Ureter (tissue), 1 donor: ENCODE measurements around the gene HECW1. TPM values are rescaled to one million over a fixed set of nuclear protein-coding genes. Genes with fewer than 3 reads are reported as not detected.

Source experiments
- DNase-seq: peaks from one replicate; pipeline ENCODE4 v3.0.0-alpha.2; 2020; ENCODE audit warnings: low spot score
- total RNA-seq: library from RNA; stranded (reverse); gene quantifications from one replicate; pipeline ENCODE4 v1.2.4, GENCODE V29; 2023
- donor health status: DM: yes; HTN: yes; CAD: no.

Gene HECW1
- total RNA-seq, 1 donor from 2014 or later, result 1.3 TPM

- no peak for DNase-seq
Observed at GRCh38 chr7:43495572-43495971, 383.1 kb downstream of the HECW1 start.

DNA sequence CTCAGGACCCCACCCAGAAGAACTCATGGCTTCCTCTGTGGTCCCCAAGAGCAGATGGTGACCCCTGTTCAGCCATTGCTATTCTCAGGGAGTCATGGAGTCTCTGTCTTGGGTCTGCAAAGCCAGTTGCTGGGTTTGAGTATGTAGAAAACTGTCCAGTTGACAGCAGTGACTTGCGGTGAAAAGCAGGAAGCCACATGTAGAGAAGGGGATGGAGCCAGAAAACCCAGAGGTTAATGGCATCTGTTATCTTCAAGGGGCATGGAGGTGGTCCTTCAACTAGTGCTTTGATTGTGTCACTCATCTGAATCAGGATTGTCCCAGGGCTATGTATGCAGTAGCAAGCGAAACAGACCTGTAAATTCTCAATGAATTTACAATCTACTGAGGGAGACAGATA lies 384.1 kb downstream of the HECW1 start:
- DNase-seq, result no peak

DNA sequence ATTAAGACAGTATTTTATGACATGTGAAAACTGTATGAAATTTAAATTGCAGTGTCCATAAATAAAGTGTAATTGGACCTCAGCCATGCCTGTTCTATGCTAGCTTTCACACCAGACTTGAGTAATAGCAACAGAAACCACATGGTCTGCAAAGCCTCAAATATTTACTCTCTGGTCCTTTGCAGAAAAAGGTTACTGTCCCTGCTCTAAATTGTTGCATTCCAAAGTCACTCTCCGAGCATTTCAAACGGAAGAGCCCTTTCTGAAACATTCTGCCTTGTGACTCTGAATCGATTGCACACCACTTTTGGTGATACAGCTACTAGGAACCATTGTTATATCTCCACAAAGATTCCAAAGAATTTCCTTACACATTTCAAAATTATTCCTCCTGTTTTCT lies 389.4 kb downstream of the HECW1 start:
- no peak for DNase-seq

DNA sequence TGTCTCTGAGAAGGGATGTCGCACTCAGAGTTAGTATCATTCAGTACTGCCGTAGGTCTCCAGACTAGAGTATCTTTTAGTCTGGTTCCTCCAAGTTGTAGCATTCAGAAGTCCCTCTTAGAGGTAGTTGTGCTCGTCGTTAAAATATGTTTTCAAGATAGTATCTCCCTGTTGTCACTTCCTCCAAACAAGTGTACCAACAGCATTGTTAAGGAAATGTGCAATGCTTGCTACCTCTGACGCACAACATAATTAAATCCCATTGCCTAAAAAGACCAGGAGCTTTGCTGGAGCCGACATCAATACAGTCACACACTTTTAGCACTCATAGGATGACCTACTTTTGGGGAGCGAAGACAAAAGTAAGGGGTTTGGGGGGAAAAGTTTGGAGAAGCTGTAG lies 390.5 kb downstream of the HECW1 start:
- no peak for DNase-seq

DNA sequence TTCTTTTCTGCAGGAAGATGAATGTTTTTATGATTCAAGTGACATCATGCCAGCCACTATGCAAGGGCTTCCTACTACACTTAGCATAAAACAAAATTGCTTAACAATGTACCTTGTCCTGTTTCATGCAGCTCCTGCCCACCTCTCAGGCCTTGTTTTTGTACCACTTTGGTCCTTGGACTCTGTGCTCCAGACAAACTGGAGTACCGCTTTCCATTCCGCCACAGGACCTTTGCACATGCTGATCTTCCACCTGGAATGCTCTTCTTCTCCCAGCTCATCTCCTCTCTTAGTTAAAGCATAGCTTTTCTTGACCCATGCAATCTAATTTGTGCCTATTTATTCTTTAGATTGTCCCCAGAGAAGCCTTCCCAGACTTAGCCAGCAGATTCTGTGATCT lies 393.0 kb downstream of the HECW1 start:
- no peak for DNase-seq

DNA sequence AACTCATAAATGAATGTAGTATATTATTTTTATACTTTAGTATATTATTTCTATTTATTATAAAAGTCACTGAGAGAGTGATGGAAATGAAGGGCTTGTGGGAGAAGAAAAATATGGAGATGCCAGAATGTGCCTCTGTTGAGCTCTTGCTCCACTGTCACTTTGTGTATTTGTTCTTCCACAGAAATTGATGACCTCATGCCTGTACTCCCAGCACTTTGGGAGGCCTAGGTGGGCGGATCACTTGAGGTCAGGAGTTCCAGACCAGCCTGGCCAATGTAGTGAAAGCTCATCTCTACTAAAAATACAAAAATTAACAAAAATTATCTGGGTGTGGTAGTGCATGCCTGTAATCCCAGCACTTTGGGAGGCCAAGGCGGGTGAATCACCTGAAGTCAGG lies 394.0 kb downstream of the HECW1 start:
- no peak for DNase-seq

DNA sequence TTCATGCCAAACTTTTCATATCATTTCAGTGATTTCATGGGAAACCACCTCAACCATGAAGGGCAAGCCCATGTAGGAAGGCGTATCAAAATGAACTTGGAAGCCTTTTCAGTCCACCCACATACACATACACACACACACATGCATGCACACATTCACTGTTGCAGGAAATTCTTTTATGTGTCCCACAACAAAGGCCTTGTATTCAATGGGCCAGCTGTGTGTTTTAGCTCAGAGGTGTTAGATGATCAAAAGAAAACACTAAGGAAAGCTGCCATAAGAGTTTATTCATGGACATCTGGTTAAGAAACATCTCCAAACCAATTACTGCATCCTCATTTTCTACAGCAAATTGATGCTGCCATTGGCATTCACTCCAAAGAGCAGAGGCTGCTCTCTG lies 396.0 kb downstream of the HECW1 start:
- no peak for DNase-seq

DNA sequence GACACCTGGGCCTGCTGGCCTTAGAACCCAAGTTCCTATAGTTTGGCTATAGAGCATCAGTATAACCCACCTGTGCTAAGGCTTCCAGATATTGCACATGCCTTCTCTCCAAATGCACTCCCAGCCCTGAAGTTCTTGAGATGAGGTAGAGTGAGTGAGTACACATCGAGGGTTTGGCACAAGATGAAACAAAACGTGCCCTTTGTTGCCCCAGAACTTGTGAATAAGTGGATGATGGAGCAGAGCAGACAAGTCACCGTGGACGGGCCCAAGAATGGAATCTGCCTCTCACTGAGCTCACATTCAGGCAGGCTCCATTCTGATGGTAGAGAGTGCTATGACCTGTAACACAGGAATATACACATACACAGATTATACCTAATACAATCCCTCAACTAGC lies 397.5 kb downstream of the HECW1 start:
- no peak for DNase-seq

GRCh38 chr7:43511029-43511428 lies 398.6 kb downstream of the HECW1 start:
- DNase-seq, result no peak

DNA sequence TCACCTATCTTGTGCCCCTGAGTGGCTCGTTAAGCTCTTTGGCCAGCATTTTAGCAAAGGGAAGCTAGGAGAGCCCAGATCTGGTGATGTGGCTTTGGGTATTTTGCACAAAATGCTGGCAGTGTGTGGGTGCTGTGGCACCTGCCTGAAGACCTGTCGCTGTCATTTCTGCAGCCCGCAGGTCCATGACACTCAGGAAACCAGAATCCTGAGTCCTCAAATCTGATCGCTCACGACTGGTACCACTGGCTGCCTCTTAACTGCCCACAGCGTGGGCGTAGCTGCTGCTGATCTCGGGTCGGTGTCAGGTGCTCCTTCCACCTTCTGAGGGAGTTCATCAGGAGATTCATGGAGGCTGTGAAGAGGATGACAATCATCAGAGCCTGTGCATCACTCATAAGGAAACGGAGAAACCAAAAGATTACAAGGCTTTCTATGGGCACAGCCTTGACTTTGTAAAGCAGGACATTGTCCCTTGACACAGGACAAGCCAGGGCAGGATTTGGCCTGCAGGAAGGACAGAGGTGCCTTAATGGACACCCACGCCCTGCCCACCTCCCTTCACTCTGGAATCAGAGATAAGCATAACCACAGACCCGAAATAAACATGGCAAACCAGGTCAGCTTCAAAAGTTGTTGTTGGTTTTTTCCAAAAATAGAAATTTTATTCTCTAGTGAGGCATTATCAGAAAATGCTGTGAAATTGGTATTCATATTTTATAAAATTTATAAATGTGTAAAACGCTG lies 399.5 kb downstream of the HECW1 start:
- no peak for DNase-seq

- DNase-seq, result no peak
Observed at GRCh38 chr7:43513251-43513650, 400.8 kb downstream of the HECW1 start.

GRCh38 chr7:43516581-43517342 lies 404.3 kb downstream of the HECW1 start:
- DNase-seq, result no peak

DNA sequence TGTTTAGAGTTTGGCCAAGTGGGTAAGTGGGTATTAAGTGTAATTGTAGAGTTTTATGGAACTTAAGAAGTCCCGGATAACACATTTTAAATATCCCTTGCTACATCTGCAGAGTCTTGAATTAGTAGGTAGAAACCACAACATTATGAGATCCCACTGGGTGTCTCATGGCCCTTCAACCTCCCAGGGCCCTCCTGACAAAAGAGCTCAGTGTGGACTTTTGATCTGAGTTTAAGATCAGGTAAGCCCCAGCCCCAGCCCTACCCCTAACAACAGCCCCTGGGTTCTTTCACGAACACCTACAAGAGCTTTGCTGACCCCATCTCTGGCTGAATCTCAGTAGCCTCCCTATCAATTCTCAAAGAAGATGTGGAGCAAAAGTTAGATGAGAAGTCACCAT lies 405.0 kb downstream of the HECW1 start:
- no peak for DNase-seq

DNA sequence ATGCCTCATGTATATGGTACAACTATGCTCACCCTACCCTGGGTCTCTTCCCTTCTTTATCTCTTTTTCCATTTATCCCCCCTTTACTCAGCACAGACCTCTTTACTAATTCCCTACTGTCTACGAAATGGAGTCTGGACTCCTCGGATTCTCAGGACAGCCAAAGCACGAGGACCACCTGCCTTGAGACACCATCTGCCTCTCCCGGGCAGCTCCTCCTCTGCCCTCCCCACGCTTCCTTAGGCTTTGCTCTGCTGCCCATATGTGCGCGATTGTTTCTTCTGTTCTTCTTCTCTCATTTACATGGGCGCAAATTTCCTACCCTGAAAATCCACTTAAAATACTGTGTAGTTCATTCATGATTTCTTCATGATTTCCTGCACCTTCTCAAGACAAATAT lies 407.8 kb downstream of the HECW1 start:
- DNase-seq, result no peak

DNA sequence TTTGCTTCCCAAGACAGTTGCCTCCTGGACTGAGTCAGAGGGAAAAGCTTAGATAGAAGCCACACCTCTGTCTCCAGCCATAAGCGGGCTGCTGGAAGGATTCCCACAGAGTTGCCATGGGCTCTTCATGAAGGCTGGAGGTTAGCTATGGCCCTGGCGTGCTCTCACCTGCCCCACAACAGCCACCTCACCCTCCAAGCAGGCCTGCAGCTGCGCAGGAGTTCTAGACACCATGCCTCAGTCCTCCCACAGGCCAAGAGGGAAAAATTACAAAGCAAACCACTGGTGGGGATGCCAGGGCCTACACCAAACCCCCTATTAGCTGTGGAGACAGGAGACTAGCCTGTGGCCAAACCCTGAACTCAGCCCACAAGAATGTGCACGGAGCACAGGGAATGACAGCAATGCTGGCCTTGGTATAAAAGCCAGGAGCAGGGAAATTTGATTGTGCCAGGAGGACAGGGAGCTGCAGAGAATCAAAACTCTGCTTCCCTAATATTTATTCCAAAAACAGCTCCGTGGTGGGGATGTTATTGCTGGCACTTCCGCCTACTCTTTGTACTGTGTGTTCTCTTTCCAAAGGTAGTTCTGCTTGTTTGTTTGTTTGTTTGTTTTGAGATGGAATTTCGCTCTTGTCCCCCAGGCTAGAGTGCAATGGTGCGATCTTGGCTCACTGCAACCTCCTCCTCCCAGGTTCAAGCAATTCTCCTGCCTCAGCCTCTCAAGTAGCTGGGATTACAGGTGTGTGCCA lies 410.1 kb downstream of the HECW1 start:
- DNase-seq, result no peak

DNA sequence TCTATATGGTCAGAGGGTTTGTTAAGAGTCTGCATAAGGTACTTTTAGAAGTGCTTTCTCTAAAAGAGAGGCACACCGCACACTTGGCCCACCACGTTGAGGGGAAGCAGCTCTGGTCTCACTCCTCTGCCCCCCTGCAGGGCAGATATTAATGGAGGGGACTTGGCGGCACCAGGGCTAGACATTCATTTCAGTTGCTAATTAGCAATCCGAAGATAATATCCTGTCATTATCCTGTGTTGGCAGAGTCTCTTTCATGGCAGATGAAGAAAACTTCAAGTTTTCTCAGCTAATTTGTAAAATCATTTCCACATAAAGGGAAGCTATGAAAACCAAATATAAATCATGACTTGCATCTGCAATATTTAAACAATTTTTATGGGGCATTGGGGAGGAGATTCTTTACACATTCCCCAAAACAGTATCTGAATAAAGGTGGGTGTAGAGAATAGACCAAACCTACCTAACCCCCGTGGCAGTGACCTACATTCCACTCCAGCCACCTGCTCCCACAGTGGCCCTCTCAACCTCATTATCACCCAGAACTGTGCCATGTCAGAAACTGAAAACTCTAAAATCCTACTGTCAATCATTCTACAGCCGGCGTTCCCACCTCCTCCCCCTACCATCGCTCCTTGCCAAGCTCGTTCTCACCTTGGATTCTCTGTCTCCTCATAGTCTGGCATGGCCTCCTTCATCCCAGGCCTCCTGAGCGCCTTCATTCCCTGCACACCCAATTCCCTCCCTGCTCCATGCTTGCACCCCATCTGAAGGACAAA lies 416.3 kb downstream of the HECW1 start:
- DNase-seq, result no peak

DNA sequence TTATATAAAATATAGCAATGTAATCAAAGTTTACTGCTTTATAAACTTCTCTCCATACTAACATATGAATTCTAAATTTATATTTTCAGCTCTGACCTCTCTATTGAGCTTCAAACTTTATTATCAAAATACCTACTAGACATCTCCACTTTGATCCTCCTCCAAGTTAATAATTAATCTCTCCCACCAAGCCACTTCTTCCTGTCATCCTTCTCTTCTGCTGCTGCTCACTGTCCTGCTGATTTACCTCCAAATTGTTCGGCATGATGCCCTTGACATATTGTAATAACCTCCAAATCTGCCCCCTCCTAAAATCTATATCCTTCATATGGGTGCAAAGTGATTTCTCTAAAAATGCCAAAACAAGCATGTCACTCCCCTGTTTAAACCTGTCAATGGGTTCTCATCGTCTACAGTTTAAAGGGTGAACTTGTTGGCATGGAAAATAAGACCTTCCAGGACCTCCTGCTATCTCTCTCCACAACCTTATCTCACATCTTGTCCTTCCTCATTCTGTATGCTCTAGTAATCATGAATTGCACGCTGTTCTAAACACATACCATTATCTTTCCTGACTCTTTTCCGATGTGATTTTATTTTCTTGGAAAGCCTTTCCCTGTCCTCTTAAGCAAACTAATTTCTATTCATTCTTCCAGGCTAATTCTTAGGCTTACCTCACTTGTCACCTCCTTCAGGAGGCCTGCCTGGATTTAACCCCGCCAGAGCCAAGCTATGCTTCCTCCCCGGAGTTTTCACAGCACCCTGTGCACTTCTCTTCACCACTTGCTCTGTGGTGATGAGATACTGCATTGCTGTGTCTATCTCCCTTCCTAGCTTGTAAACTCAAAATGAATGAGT lies 418.3 kb downstream of the HECW1 start:
- DNase-seq, result no peak

- DNase-seq, result no peak
Observed at GRCh38 chr7:43531700-43532099, 419.3 kb downstream of the HECW1 start.

DNA sequence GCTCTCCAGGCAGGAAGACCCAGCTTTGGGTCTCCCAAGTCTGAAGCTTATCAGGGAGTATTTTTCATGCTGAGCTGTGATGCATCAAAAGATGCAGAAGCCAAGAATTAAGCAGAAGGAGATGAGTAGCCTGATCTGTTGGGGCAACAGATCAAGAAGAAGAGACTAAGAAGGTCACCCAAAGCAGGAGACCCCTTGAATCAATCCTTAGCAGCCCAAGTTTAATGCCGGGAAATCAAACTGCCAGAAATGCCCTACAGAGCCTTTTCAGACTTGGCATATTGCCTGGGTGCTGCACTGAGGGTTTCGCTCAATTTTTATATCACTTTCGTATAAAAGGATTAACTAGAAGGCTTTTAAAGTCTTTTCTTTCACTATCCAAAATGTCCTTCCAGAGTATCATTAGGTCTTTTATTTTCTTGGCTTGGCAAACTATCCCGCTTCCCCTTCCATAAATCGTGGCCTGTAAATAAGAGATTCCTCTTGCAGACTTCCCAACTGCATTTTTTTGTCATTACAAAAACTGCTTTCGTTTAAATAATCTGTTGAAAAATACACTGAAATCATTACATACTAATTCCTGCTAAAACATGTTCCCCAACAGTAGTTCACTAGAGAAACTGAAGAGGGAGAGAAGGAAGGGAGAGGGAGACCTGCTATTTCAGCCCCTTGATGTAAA lies 421.5 kb downstream of the HECW1 start:
- DNase-seq, result no peak

DNA sequence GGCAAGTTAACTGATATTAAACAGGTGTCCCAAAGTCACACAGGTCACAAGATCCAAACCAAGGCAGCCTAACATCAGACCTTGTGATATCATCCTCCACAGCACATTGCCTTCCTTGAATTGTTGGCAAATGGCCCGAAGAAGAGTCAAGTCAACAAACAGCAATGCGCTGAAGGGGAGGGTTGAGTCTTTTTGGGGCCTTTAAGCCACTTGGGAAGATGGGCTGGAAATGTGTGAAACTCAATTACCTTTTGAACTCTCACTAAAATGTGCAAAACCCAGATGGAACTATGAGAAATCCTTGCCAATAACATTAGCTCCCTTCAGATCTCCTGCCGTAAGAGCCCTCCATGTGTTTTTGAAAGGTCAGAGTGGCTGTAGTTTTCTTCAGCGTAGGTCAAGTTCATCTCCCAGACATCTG lies 422.6 kb downstream of the HECW1 start:
- DNase-seq, result no peak
